ENCODE data around the gene ZNF716.
"Not testable (repeated sequence)": the region's sequence is repeated elsewhere in the genome, so short reads cannot be mapped to it uniquely, and the experiment has no call there.

ZNF716 gene

GRCh38 chr7:57425969-57426628 is 23.9 kb upstream of the ZNF716 start:
- DNase-seq (ENCODE audit: extremely low read depth in 1 of 2, low read depth in 1 of 2), result no peak

- DNase-seq (ENCODE audit: extremely low read depth in 1 of 2, low read depth in 1 of 2), result no peak
Measured at GRCh38 chr7:57426629-57427003, 23.4 kb upstream of the ZNF716 start.

- DNase-seq (ENCODE audit: extremely low read depth in 1 of 2, low read depth in 1 of 2), result no peak
Measured at GRCh38 chr7:57427146-57427545, 22.8 kb upstream of the ZNF716 start.

- no peak for DNase-seq (ENCODE audit: extremely low read depth in 1 of 2, low read depth in 1 of 2)
Measured at GRCh38 chr7:57427594-57427993, 22.4 kb upstream of the ZNF716 start.

- DNase-seq (ENCODE audit: extremely low read depth in 1 of 2, low read depth in 1 of 2), result no peak
Measured at GRCh38 chr7:57432583-57432982, 17.4 kb upstream of the ZNF716 start.

GRCh38 chr7:57437581-57437980 is 12.4 kb upstream of the ZNF716 start:
- DNase-seq (ENCODE audit: extremely low read depth in 1 of 2, low read depth in 1 of 2), result no peak

- no peak for DNase-seq (ENCODE audit: extremely low read depth in 1 of 2, low read depth in 1 of 2)
Measured at GRCh38 chr7:57438244-57438643, 11.7 kb upstream of the ZNF716 start.

DNA sequence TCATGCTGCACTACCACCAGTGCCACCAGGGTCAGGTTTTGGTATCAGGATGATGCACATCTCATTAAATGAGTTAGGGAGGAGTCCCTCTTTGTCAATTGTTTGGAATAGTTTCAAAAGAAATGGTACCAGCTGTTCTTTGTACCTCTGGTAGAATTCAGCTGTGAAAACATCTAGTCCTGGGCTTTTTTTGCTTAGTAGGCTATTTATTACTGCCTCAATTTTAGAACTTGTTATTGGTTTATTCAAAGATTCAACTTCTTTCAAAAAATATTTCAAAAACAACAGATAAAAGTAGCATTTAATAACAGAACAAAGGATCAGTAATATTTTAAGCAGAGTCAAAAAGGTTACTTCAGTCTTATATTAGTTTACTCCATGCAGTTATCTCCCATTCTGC is 6.4 kb upstream of the ZNF716 start:
- DNase-seq (ENCODE audit: extremely low read depth in 1 of 2, low read depth in 1 of 2), result no peak

- DNase-seq (ENCODE audit: extremely low read depth in 1 of 2, low read depth in 1 of 2), result not testable (repeated sequence)
Measured at GRCh38 chr7:57469186-57469828, 19.3 kb downstream of the ZNF716 start.

- not testable (repeated sequence) for DNase-seq (ENCODE audit: extremely low read depth in 1 of 2, low read depth in 1 of 2)
Measured at GRCh38 chr7:57480304-57480703, 30.3 kb downstream of the ZNF716 start.

- DNase-seq (ENCODE audit: extremely low read depth in 1 of 2, low read depth in 1 of 2), result not testable (repeated sequence)
Measured at GRCh38 chr7:57485022-57485421, 35.0 kb downstream of the ZNF716 start.

- DNase-seq (ENCODE audit: extremely low read depth in 1 of 2, low read depth in 1 of 2), result no peak
Measured at GRCh38 chr7:57487957-57488356, 38.0 kb downstream of the ZNF716 start.

DNA sequence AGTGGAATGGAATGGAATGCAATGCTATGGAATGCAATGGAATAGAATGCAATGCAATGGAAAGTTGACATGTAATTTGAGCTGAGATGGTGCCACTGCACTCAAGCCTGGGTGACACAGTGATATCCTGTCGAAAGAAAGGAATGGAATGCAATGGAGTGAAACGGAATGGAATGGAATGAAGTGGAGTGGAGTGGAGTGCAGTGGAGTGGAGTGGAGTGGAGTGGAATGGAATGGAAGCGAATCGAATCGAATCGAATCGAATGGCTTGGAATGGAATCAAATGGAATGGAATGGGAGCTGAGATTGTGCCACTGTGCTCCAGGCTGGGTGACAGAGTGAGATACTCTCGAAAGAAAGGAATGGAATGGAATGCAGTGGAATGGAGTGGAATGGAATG is 45.1 kb downstream of the ZNF716 start:
- not testable (repeated sequence) for DNase-seq (ENCODE audit: extremely low read depth in 1 of 2, low read depth in 1 of 2)

DNA sequence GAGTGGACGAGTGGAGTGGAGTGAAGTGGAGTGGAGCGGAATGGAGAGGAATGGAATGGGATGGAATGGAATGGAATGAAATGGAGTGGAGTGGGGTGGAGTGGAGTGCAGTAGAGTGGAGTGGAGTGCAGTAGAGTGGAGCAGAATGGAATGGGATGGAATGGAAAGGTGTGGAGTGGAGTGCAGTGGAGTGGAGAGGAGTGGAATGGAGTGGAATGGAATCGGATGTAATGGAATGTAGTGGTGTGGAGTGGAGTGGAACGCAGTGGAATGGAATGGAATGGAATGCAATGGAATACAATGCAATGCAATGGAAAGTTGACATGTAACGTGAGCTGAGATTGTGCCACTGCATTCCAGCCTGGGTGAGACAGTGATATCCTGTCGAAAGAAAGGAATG is 46.4 kb downstream of the ZNF716 start:
- DNase-seq (ENCODE audit: extremely low read depth in 1 of 2, low read depth in 1 of 2), result no peak

- no peak for DNase-seq (ENCODE audit: extremely low read depth in 1 of 2, low read depth in 1 of 2)
Measured at GRCh38 chr7:57505176-57505575, 55.2 kb downstream of the ZNF716 start.
